Limb (tissue), 2 donors: ENCODE results near the gene TMEM213.
"Not testable (repeated sequence)": the region's sequence is repeated elsewhere in the genome, so short reads cannot be mapped to it uniquely, and the experiment has no call there.

Experiments
- DNase-seq, 2 donors: peaks; one replicate each; pipeline ENCODE4 v3.0.0-alpha.2; 2016; ENCODE audit errors: extremely low spot score in 2 of 2

The TMEM213 gene

DNA sequence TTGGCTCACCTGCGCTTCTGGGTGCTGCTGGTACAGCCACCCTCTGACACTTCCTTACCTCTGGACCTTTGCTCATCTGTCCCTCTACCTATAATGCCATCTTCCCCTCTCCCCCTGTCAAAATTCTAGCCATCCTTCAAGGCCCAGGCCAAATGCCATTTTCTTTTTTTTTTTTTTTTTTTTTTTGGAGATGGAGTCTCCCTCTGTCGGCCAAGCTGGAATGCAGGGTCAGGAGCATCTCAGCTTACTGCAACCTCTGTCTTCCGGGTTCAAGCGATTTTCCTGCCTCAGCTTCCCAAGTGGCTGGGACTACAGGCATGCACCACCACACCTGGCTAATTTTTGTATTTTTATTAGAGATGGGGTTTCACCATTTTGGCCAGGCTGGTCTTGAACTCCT is 748 bp upstream of the TMEM213 start:
- not testable (repeated sequence) for DNase-seq

GRCh38 chr7:138798836-138799235 is 1.0 kb downstream of the TMEM213 start:
- no peak for DNase-seq

- DNase-seq: no peak
These were observed 1.7 kb downstream of the TMEM213 start for GRCh38 chr7:138799336-138800000.

GRCh38 chr7:138801256-138801655 is 3.5 kb downstream of the TMEM213 start:
- DNase-seq: no peak

DNA sequence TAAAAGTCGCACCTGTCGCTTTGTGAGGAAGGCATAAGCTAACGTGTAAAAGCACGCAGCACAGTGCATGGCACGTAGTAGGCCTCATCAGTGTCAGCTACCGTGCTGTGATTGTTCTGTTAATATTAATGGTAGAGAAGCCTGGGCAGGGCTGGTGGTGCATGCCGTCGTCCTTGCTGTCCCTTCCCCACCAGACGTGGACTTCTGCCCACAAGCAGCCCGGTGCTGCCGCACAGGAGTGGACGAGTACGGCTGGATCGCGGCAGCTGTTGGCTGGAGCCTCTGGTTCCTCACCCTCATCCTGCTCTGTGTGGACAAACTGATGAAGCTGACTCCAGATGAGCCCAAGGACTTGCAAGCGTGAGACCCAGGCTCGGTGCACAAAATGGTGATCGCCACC is 4.9 kb downstream of the TMEM213 start:
- no peak for DNase-seq

GRCh38 chr7:138804618-138805017 is 6.8 kb downstream of the TMEM213 start:
- DNase-seq: no peak

GRCh38 chr7:138809346-138809745 is 11.6 kb downstream of the TMEM213 start:
- no peak for DNase-seq

- not testable (repeated sequence) for DNase-seq
These were observed 13.5 kb downstream of the TMEM213 start for GRCh38 chr7:138811327-138811726.

GRCh38 chr7:138813945-138814344 is 16.2 kb downstream of the TMEM213 start:
- no peak for DNase-seq

- no peak for DNase-seq
These were observed 17.1 kb downstream of the TMEM213 start for GRCh38 chr7:138814816-138815332.

DNA sequence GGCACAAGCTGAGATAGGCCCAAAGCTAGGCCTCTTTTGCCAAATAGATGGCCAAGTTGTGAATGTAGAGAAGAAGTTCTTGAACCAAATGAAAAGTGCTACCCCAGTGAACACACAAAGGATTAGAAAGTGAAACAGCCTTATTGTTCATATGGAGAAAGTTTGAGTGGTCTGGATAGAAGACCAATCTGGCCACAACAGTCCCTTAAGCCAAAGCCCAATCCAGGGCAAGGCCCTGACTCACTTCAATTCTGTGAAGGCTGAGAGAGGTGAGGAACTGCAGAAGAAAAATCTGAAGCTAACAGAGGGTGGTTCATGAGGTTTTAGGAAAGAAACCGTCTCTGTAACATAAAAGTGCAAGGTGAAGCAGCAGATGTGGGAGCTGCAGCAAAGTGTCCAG is 18.9 kb downstream of the TMEM213 start:
- DNase-seq: no peak

GRCh38 chr7:138819625-138820024 is 21.8 kb downstream of the TMEM213 start:
- no peak for DNase-seq

- DNase-seq: no peak
These were observed 24.1 kb downstream of the TMEM213 start for GRCh38 chr7:138821912-138822311.

DNA sequence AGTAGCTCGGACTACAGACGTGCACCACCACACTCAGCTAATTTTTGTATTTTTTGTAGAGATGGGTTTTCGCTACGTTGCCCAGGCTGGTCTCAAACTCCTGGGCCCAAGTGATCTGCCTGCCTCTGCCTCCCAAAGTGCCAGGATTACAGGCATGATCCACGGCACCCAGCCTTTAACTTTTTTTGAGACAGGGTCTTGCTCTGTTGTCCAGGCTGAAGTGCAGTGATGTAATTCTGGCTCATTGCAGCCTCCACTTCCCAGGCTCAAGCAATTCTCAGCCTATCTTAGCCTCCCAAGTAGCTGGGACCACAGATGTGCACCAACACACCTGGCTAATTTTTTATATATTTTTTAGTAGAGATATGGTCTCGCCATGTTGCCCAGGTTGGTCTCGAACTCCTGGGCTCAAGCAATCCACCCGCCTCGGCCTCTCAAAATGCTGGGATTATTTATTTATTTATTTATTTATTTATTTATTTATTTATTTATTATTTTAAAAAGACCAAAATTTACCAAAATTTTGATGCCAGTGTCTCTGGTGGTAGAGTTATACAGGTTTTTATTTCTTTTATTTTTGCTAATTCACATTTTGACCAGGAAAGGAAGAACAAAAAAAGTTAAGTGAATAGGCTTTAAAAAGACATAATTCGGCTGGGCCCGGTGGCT is 25.2 kb downstream of the TMEM213 start:
- no peak for DNase-seq

GRCh38 chr7:138825049-138825721 is 27.4 kb downstream of the TMEM213 start:
- DNase-seq: no peak

- no peak for DNase-seq
These were observed 30.5 kb downstream of the TMEM213 start for GRCh38 chr7:138828302-138828701.

DNA sequence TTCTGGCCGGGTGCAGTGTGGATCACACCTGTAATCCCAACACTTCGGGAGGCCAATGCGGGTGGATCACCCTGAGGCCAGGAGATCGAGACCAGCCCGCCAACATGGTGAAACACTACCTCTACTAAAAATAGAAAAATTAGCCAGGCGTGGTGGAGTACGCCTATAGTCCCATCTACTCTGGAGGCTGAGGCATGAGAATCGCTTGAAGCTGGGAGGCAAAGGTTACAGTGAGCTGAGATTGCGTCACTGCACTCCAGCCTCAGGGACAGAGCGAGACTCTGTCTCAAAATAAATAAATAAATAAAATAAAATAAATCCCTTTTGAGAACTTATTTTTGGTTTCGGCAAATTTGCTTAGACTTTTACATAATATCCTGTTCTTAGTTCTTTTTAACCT is 31.5 kb downstream of the TMEM213 start:
- DNase-seq: no peak

GRCh38 chr7:138832966-138833365 is 35.2 kb downstream of the TMEM213 start:
- no peak for DNase-seq

GRCh38 chr7:138833596-138833995 is 35.8 kb downstream of the TMEM213 start:
- DNase-seq: no peak

DNA sequence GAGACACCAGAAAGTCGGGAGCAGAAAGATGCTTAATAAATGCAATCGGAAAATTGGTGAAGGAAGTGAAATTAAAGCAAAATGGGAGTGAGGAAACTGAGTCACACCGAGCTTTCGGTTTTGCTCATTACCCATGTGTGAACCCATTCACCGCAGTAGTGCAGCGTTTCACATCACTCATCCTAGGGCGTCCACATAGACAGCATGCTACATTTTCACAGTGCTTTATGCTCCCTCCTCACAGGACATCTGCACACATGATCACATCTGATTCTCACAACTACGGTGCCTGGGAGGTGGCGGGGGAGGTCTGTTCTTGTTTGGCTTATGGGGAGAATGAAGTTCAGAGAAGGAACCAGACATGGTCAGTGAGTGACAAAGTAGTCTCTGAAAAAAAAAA is 36.8 kb downstream of the TMEM213 start:
- no peak for DNase-seq

DNA sequence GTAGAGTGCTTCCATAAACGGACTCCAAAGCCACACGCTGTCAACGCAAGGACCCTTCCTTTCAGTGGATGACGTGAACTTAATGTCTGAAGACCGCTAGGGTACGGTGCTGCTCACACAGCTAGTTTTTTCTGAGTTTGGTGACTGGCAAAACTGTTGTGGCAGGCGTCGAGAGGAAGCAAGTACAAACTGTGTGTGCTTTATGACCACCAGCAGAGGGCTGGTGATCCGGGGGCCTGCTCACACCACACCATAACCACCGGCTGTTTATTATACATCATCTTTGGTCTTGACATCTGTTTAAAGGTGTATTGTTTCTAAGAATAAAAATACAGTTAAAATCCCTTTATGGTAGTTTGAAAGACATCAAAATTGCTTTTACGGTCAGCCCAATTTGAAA is 37.3 kb downstream of the TMEM213 start:
- DNase-seq: no peak

GRCh38 chr7:138837627-138838026 is 39.8 kb downstream of the TMEM213 start:
- DNase-seq: no peak

GRCh38 chr7:138838166-138838565 is 40.4 kb downstream of the TMEM213 start:
- DNase-seq: no peak
